Raji (cell line): Measurements from ENCODE around the gene AFP.

Experiments
- POLR2A ChIP-seq: IDR thresholded peaks from 2 replicates; pipeline ENCODE4 v1.6.1; 2011; ENCODE audit warnings: low read depth, low read length, control low read depth; ENCODE audit not compliant: insufficient read depth

Gene AFP

DNA sequence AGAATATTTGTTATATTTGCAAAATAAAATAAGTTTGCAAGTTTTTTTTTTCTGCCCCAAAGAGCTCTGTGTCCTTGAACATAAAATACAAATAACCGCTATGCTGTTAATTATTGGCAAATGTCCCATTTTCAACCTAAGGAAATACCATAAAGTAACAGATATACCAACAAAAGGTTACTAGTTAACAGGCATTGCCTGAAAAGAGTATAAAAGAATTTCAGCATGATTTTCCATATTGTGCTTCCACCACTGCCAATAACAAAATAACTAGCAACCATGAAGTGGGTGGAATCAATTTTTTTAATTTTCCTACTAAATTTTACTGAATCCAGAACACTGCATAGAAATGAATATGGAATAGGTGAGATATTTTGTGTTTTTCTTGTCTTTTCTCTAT lies at the start of gene AFP:
AFP (plus strand) TSS at position 238 of the 400 bp plus-strand sequence; CDS start at position 280, 42 bp downstream.
- TF ChIP-seq POLR2A = no peak

DNA sequence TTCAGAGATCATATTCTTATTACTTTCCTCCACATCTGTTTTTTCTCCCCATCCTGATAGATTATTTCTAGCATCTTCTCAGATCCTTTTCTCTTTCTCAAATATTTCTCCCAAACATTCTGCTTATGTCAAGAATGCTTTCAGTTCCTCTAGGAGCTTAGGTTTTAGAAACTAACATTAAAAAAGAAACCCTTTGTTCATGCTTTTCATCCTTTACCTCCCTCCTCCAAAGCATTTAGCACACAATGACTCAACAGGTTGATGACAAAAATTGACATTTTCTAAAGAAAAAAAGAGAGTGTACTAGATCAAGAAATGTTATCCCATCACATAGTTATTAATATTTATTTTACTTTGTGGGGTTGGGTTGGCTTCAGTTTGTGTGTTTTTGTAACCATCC lies 48.5 kb upstream of the AFP start:
- no peak for TF ChIP-seq POLR2A

DNA sequence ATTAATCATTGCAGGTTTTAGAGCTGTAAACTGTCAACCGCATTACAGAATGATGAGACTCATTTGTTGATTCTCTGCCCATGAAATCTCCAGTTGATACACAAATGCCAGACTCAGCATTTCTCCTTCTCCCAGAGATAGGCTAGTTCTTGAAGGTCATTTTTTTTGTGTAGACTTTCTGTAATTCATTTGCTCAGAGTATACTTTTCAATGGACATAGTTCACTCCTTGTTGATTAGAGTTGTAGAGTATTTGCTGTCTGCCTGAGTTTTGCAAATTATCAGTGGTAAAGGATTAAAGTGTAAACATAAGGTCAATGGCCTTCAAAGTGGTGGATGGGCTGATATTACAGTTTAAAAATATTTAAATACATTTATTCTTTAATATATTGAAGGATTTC lies 47.1 kb upstream of the AFP start:
- TF ChIP-seq POLR2A = no peak

DNA sequence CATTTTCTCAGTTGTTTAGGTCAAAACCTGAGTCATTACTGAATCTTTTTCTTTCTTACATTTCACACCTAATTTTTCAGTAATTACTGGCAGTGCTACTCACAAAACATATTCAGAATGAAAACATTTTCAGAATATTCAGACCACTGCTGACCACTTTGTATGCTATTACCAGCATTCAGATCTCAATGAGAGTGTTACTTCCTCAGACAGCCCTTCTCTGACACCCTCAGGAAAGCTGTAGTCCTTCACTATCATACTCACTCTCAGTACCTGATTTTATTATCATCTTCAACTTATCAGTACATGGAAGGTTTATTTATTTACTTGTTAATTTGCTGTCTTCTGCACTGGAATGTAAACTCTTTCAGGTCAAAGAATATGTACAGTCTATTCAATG lies 44.2 kb upstream of the AFP start:
- TF ChIP-seq POLR2A = no peak

DNA sequence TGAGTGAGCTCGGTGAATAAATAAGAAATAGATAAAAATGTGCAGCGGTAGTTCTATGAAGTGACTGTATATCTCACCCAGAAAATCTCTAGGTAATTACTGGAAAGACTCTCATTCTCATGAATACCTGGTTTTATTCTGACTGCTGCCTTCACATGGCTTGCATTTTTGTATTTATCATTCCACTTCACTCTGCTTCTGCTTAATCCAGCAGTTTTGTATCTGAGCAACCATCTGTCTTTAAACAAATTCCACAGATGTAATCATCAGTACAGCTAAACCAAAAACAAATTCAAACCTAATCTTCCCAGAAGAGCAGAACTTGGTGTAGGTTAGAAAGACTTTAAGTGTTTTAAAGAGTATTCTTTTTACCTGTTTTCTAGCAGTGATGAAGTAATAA lies 43.1 kb upstream of the AFP start:
- TF ChIP-seq POLR2A = no peak

DNA sequence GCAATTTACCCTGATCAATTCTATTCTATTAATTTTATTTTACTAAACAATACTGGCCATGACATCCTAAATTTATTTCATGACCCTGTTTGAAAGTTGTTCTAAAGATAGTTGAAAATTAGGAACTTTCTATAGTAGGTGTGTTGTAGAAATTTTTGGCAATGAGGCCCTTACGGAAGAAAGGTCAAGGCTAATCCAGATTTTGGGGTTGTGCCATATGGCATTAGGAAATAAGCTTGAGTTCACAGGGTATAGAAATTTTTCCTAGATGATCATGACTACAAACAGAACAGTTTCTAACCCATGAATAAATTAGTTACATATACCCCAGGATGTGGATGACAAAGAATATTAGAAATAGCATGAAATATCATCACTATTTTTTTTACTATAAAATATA lies 39.7 kb upstream of the AFP start:
- no peak for TF ChIP-seq POLR2A

DNA sequence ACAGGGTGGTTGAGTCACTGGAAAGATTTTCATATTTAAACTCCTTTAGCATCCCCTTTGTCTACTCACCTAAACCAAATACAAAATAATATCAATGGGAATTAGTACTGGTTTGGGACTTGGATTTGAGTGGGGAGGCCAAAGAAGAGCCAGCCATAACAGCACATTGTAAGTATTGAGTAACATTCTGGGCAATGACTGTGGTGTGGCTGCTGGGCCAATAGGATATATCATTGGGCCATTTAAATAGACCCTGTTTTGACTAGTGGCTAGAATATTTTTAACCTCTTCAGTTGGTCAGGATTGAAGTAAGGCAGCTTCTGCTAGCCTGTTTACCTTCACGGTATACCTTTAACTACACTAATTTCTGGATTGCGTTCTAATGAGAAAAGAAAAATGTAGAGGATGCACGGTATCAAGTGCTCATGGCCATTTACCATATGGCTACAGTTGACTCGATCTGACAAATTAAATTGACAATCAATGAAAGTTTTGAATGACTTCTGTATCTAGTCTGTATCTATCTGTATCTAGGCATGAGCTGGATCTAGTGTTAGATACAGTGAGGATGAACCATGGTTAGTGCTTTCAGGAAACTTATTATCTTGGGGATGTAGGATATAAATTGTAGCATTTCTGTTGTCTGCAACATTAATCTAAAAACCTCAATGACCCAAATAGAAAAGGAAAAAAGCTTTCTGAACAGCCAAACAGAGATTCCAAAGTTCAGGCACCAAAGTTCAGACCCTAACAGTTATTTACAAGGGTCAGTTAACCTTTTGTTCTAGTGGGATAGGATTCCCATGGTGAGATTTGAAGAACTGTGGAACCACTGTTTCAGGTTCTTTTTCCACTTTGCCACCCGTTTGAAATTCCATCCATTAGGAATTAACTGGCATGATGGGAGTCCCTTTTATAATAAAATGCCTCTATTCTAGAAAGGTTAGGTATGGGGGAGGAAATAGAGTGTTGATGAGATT lies 38.7 kb upstream of the AFP start:
- TF ChIP-seq POLR2A = no peak

DNA sequence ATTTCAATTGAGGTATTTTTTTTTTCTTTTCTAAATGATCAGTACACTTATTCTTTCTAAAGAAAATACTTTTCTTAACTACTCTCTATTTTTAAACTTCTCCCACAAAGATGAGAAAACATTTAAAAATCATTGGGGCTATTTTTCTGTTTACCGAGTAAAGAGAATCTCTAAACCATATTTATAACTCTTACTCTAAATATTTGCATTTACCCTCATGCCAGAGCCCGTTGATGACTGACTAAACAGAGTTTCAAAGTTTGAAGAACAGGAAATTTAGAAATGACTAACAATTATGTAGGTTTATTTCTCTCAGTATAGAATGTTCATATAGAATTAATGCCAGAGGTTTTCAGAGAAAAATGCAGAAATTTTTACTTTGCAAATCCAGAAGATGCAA lies 34.6 kb upstream of the AFP start:
- TF ChIP-seq POLR2A = no peak

DNA sequence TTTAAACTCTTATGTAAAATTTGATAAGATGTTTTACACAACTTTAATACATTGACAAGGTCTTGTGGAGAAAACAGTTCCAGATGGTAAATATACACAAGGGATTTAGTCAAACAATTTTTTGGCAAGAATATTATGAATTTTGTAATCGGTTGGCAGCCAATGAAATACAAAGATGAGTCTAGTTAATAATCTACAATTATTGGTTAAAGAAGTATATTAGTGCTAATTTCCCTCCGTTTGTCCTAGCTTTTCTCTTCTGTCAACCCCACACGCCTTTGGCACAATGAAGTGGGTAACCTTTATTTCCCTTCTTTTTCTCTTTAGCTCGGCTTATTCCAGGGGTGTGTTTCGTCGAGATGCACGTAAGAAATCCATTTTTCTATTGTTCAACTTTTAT lies 32.0 kb upstream of the AFP start, which contains the start of gene ALB:
ALB (plus strand) TSS at position 246 of the 400 bp plus-strand sequence; CDS start at position 287, 41 bp downstream.
- no peak for TF ChIP-seq POLR2A

DNA sequence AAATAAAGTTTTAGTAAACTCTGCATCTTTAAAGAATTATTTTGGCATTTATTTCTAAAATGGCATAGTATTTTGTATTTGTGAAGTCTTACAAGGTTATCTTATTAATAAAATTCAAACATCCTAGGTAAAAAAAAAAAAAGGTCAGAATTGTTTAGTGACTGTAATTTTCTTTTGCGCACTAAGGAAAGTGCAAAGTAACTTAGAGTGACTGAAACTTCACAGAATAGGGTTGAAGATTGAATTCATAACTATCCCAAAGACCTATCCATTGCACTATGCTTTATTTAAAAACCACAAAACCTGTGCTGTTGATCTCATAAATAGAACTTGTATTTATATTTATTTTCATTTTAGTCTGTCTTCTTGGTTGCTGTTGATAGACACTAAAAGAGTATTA lies 31.6 kb upstream of the AFP start:
- no peak for TF ChIP-seq POLR2A

DNA sequence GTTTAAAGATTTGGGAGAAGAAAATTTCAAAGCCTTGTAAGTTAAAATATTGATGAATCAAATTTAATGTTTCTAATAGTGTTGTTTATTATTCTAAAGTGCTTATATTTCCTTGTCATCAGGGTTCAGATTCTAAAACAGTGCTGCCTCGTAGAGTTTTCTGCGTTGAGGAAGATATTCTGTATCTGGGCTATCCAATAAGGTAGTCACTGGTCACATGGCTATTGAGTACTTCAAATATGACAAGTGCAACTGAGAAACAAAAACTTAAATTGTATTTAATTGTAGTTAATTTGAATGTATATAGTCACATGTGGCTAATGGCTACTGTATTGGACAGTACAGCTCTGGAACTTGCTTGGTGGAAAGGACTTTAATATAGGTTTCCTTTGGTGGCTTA lies 30.9 kb upstream of the AFP start:
- no peak for TF ChIP-seq POLR2A

DNA sequence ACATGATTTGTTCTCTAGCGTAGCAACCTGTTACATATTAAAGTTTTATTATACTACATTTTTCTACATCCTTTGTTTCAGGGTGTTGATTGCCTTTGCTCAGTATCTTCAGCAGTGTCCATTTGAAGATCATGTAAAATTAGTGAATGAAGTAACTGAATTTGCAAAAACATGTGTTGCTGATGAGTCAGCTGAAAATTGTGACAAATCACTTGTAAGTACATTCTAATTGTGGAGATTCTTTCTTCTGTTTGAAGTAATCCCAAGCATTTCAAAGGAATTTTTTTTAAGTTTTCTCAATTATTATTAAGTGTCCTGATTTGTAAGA lies 29.5 kb upstream of the AFP start:
- no peak for TF ChIP-seq POLR2A

DNA sequence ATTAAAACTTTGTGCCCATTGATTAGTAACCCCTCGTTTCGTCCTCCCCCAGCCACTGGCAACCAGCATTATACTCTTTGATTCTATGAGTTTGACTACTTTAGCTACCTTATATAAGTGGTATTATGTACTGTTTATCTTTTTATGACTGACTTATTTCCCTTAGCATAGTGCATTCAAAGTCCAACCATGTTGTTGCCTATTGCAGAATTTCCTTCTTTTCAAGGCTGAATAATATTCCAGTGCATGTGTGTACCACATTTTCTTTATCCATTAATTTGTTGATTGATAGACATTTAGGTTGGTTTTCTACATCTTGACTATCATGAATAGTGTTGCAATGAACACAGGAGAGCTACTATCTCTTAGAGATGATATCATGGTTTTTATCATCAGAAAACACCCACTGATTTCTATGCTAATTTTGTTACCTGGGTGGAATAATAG lies 28.8 kb upstream of the AFP start:
- TF ChIP-seq POLR2A = no peak

DNA sequence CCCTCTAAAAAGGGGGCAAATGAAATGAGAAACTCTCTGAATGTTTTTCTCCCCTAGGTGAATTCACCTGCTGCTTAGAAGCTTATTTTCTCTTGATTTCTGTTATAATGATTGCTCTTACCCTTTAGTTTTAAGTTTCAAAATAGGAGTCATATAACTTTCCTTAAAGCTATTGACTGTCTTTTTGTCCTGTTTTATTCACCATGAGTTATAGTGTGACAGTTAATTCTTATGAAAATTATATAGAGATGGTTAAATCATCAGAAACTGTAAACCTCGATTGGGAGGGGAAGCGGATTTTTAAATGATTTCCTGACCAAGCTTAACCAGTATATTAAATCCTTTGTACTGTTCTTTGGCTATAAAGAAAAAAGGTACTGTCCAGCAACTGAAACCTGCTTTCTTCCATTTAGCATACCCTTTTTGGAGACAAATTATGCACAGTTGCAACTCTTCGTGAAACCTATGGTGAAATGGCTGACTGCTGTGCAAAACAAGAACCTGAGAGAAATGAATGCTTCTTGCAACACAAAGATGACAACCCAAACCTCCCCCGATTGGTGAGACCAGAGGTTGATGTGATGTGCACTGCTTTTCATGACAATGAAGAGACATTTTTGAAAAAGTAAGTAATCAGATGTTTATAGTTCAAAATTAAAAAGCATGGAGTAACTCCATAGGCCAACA lies 27.7 kb upstream of the AFP start:
- TF ChIP-seq POLR2A = no peak

DNA sequence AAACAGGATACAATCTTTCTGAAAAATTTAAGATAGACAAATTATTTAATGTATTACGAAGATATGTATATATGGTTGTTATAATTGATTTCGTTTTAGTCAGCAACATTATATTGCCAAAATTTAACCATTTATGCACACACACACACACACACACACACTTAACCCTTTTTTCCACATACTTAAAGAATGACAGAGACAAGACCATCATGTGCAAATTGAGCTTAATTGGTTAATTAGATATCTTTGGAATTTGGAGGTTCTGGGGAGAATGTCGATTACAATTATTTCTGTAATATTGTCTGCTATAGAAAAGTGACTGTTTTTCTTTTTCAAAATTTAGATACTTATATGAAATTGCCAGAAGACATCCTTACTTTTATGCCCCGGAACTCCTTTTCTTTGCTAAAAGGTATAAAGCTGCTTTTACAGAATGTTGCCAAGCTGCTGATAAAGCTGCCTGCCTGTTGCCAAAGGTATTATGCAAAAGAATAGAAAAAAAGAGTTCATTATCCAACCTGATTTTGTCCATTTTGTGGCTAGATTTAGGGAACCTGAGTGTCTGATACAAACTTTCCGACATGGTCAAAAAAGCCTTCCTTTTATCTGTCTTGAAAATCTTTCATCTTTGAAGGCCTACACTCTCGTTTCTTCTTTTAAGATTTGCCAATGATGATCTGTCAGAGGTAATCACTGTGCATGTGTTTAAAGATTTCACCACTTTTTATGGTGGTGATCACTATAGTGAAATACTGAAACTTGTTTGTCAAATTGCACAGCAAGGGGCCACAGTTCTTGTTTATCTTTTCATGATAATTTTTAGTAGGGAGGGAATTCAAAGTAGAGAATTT lies 26.8 kb upstream of the AFP start:
- TF ChIP-seq POLR2A = no peak
